ENCODE data around the gene XRCC3.

The XRCC3 gene

GRCh38 chr14:103738166-103738565 lies 22.9 kb upstream of the XRCC3 start:
- DNase-seq, result no peak

GRCh38 chr14:103737432-103738045 lies 22.3 kb upstream of the XRCC3 start:
- DNase-seq, result no peak

GRCh38 chr14:103736546-103737431 lies 21.5 kb upstream of the XRCC3 start:
- DNase-seq, result no peak

GRCh38 chr14:103735815-103736545 lies 20.7 kb upstream of the XRCC3 start:
- DNase-seq, result no peak

GRCh38 chr14:103735439-103735814 lies 20.2 kb upstream of the XRCC3 start:
- no peak for DNase-seq

GRCh38 chr14:103735022-103735421 lies 19.8 kb upstream of the XRCC3 start:
- DNase-seq, result no peak

- no peak for DNase-seq
Observed at GRCh38 chr14:103734081-103734888, 19.0 kb upstream of the XRCC3 start.

- DNase-seq, result no peak
Observed at GRCh38 chr14:103733651-103734050, 18.4 kb upstream of the XRCC3 start.

- DNase-seq, result no peak
Observed at GRCh38 chr14:103732868-103733620, 17.8 kb upstream of the XRCC3 start.

- no peak for DNase-seq
Observed at GRCh38 chr14:103731916-103732867, 16.9 kb upstream of the XRCC3 start.

- no peak for DNase-seq
Observed at GRCh38 chr14:103731481-103731880, 16.2 kb upstream of the XRCC3 start.

- no peak for DNase-seq
Observed at GRCh38 chr14:103730490-103731035, 15.3 kb upstream of the XRCC3 start.

- DNase-seq, result no peak
Observed at GRCh38 chr14:103729496-103730448, 14.5 kb upstream of the XRCC3 start.

- DNase-seq, result no peak
Observed at GRCh38 chr14:103728721-103729120, 13.5 kb upstream of the XRCC3 start.

GRCh38 chr14:103728141-103728540 lies 12.9 kb upstream of the XRCC3 start:
- no peak for DNase-seq

GRCh38 chr14:103727313-103727980 lies 12.2 kb upstream of the XRCC3 start:
- no peak for DNase-seq

GRCh38 chr14:103726474-103726873 lies 11.2 kb upstream of the XRCC3 start:
- no peak for DNase-seq

- DNase-seq, result no peak
Observed at GRCh38 chr14:103725739-103726395, 10.6 kb upstream of the XRCC3 start.
